B cell (primary cell): Measurements from ENCODE around the gene KRT12. TPM values are rescaled to one million over a fixed set of nuclear protein-coding genes. Genes with fewer than 3 reads are reported as not detected.

Experiments used
- ATAC-seq: fragments of 200-7000 bp; cut with Tn5 transposase; one replicate; pipeline ENCODE4 v1.10.0; 2021; ENCODE audit warnings: low read depth, mild to moderate bottlenecking, moderate number of reproducible peaks, moderate library complexity
- CTCF ChIA-PET: fragments of 350-600 bp; sonication (Branson Sonifier 250); formaldehyde crosslinking; loops from one replicate; lab custom pipeline; 2021; ENCODE audit warnings: antibody characterized with exemption, inconsistent platforms; lab: Charles Lee
- POLR2A ChIA-PET: fragments of 350-600 bp; sonication (Branson Sonifier 250); formaldehyde crosslinking; loops from one replicate; lab custom pipeline; 2021; ENCODE audit warnings: antibody characterized with exemption; lab: Charles Lee
- DNase-seq: peaks from one replicate; pipeline ENCODE4 v3.0.0; 2013
- H2AFZ ChIP-seq: 2 replicates; pipeline ENCODE4 v1.6.1; 2012; ENCODE audit warnings: mild to moderate bottlenecking, low read depth, low read length; ENCODE audit not compliant: insufficient read depth, poor library complexity, severe bottlenecking
- H3K27ac ChIP-seq, 2 donors: 1 replicate in 1 of 2; 2 replicates in 1 of 2; pipeline ENCODE4 v1.5.1; 2012 to 2013; ENCODE audit warnings: low read length in 2 of 2, mild to moderate bottlenecking in 2 of 2, moderate library complexity in 1 of 2
- H3K27me3 ChIP-seq, 4 experiments: fragments of 200-600 bp in 1 of 4; sonication (generic) in 1 of 4; replicated peaks in 1 of 4; 1 replicate in 2 of 4; 2 replicates in 2 of 4; pipeline versions ENCODE4 v1.6.1 to v1.7.0; 2013 to 2016; ENCODE audit warnings: low read length in 3 of 4, mild to moderate bottlenecking in 2 of 4, mixed read lengths in 1 of 4, moderate library complexity in 1 of 4; ENCODE audit not compliant: insufficient read depth in 4 of 4, control insufficient read depth in 3 of 4; ENCODE audit errors: control extremely low read depth in 1 of 4
- H3K36me3 ChIP-seq, 2 experiments: replicated peaks in 1 of 2; 1 replicate in 1 of 2; 2 replicates in 1 of 2; pipeline versions ENCODE4 v1.6.1 to v1.7.1; 2013; ENCODE audit warnings: low read length in 1 of 2; ENCODE audit not compliant: insufficient read depth in 2 of 2, control insufficient read depth in 1 of 2; ENCODE audit errors: control extremely low read depth in 1 of 2, extremely low read depth in 1 of 2
- H3K4me1 ChIP-seq, 2 donors: fragments of 200-600 bp in 1 of 2; sonication (generic) in 1 of 2; 1 replicate in 1 of 2; 2 replicates in 1 of 2; pipeline versions ENCODE4 v1.5.1 to v1.6.1; 2013 to 2017; ENCODE audit warnings: low read length in 2 of 2; ENCODE audit not compliant: control insufficient read depth in 2 of 2, insufficient read depth in 2 of 2
- H3K4me2 ChIP-seq: replicated peaks from 2 replicates; pipeline ENCODE3; 2012; ENCODE audit warnings: mild to moderate bottlenecking, low read depth, low read length; ENCODE audit not compliant: poor library complexity, severe bottlenecking
- H3K4me3 ChIP-seq, 5 experiments: fragments of 200-600 bp in 1 of 5; sonication (generic) in 1 of 5; 1 replicate in 3 of 5; 2 replicates in 2 of 5; pipeline versions ENCODE4 v1.5.1 to v1.7.0; 2011 to 2016; ENCODE audit warnings: low read length in 4 of 5, mild to moderate bottlenecking in 4 of 5, low read depth in 2 of 5, control low read depth in 1 of 5, moderate library complexity in 1 of 5; ENCODE audit not compliant: insufficient read depth in 1 of 5; ENCODE audit errors: control extremely low read depth in 1 of 5, extremely low read depth in 1 of 5
- H3K79me2 ChIP-seq: fragments of 200-600 bp; sonication (generic); one replicate; pipeline ENCODE4 v1.6.0; 2016; ENCODE audit warnings: low read length; ENCODE audit not compliant: control insufficient read depth, insufficient read depth
- H3K9ac ChIP-seq: fragments of 200-600 bp; sonication (generic); 2 replicates; pipeline ENCODE4 v1.6.1; 2017; ENCODE audit warnings: mild to moderate bottlenecking, low read length, moderate library complexity
- H3K9me3 ChIP-seq, 3 donors: one replicate each; pipeline versions ENCODE4 v1.6.1 to v1.7.1; 2013; ENCODE audit warnings: low read length in 2 of 3; ENCODE audit not compliant: control insufficient read depth in 2 of 3, insufficient read depth in 1 of 3; ENCODE audit errors: control extremely low read depth in 1 of 3
- H4K20me1 ChIP-seq: 2 replicates; pipeline ENCODE4 v1.6.0; 2012; ENCODE audit warnings: mild to moderate bottlenecking, low read length; ENCODE audit not compliant: insufficient read depth, control insufficient read depth, poor library complexity, severe bottlenecking
- H3K27ac Mint-ChIP-seq: one replicate; pipeline ENCODE4 v1.8.0; 2021; ENCODE audit warnings: mixed read lengths
- H3K27me3 Mint-ChIP-seq: one replicate; pipeline ENCODE4 v1.8.0; 2021; ENCODE audit warnings: mixed read lengths
- H3K4me1 Mint-ChIP-seq: one replicate; pipeline ENCODE4 v1.8.0; 2021; ENCODE audit warnings: mixed read lengths
- H3K4me3 Mint-ChIP-seq: one replicate; pipeline ENCODE4 v1.8.0; 2021; ENCODE audit warnings: mixed read lengths
- H3K9me3 Mint-ChIP-seq: one replicate; pipeline ENCODE4 v1.8.0; 2022; ENCODE audit warnings: mixed read lengths; ENCODE audit not compliant: insufficient read depth
- EZH2 ChIP-seq: IDR thresholded peaks from 2 replicates; pipeline ENCODE4 v1.6.1; 2012; ENCODE audit warnings: borderline replicate concordance, low read depth, mild to moderate bottlenecking, moderate library complexity, low read length; ENCODE audit not compliant: insufficient read depth, poor library complexity, severe bottlenecking
- WGBS: methylation state at CpG from one replicate; pipeline ENCODE4 v1.1.5; 2013; ENCODE audit warnings: missing lambda C conversion rate; ENCODE audit not compliant: insufficient coverage; 5-methylcytosine and 5-hydroxymethylcytosine counted together
- intact Hi-C: fragments of 100-400 bp; cut with micrococcal nuclease; formaldehyde crosslinking; loops from one replicate; pipeline ENCODE4 v1.10.0; 2022
- polyA plus RNA-seq: library from polyadenylated mRNA; depleted of rRNA; stranded (reverse); fragments of >200 nt; gene quantifications from 2 replicates; pipeline ENCODE4 v1.2.3, GENCODE V29; 2012
- total RNA-seq, 2 donors: library from RNA; stranded (reverse); fragments of 120-200 nt in 1 of 2; gene quantifications; 1 replicate in 1 of 2; 2 replicates in 1 of 2; pipeline versions ENCODE4 v1.2.3 to v1.2.4, GENCODE V29; 2013 to 2022
- TF ChIP-seq, protein P1 (sequence below): fragments of 200-600 bp; IDR thresholded peaks from one replicate; pipeline ENCODE4 v1.8.0; 2022; ENCODE audit warnings: antibody characterized with exemption, mild to moderate bottlenecking

The KRT12 gene
- total and polyA plus RNA-seq, 2 donors (not counting 1 experiment from before 2014, with no cell fraction given) = not detected

GRCh38 chr17:40905370-40905769, 38.3 kb upstream of the KRT12 start:
- WGBS = 89% methylated on average over 3 of the region's 5 CpGs
- Mint-ChIP-seq H3K4me1 (no peaks in the 10 kb centered on the region), H3K4me3 (no peak overlapping the region), H3K27ac (no peak overlapping the region), H3K9me3 (no peaks in the 10 kb centered on the region), H3K27me3 (peaks cover 54% of the 10 kb centered on the region)
- POLR2A ChIA-PET = no interaction called here
- ATAC-seq = no peak
- peaks cover 0 to 17% (median 5%) of the 10 kb centered on the region in 4 experiments for H3K27me3 ChIP-seq
- H3K4me3 ChIP-seq = no peak overlapping the region
- H3K9ac ChIP-seq = no peak overlapping the region
- H3K27ac ChIP-seq = no peak overlapping the region
- no peak overlapping the region for H3K4me2 ChIP-seq
- H2AFZ ChIP-seq = no peak overlapping the region
- no peaks in the 10 kb centered on the region for H3K9me3 ChIP-seq
- H4K20me1 ChIP-seq = no peaks in the 10 kb centered on the region
- no peak for DNase-seq
- intact Hi-C loops = no loop called here
- TF ChIP-seq, protein P1, sequence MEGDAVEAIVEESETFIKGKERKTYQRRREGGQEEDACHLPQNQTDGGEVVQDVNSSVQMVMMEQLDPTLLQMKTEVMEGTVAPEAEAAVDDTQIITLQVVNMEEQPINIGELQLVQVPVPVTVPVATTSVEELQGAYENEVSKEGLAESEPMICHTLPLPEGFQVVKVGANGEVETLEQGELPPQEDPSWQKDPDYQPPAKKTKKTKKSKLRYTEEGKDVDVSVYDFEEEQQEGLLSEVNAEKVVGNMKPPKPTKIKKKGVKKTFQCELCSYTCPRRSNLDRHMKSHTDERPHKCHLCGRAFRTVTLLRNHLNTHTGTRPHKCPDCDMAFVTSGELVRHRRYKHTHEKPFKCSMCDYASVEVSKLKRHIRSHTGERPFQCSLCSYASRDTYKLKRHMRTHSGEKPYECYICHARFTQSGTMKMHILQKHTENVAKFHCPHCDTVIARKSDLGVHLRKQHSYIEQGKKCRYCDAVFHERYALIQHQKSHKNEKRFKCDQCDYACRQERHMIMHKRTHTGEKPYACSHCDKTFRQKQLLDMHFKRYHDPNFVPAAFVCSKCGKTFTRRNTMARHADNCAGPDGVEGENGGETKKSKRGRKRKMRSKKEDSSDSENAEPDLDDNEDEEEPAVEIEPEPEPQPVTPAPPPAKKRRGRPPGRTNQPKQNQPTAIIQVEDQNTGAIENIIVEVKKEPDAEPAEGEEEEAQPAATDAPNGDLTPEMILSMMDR = no peak
- TF ChIP-seq EZH2 = no peak
- CTCF ChIA-PET = no interaction called here
- H3K36me3 ChIP-seq = no peaks in the 10 kb centered on the region
- H3K79me2 ChIP-seq = no peaks in the 10 kb centered on the region
- no peaks in the 10 kb centered on the region for H3K4me1 ChIP-seq

DNA sequence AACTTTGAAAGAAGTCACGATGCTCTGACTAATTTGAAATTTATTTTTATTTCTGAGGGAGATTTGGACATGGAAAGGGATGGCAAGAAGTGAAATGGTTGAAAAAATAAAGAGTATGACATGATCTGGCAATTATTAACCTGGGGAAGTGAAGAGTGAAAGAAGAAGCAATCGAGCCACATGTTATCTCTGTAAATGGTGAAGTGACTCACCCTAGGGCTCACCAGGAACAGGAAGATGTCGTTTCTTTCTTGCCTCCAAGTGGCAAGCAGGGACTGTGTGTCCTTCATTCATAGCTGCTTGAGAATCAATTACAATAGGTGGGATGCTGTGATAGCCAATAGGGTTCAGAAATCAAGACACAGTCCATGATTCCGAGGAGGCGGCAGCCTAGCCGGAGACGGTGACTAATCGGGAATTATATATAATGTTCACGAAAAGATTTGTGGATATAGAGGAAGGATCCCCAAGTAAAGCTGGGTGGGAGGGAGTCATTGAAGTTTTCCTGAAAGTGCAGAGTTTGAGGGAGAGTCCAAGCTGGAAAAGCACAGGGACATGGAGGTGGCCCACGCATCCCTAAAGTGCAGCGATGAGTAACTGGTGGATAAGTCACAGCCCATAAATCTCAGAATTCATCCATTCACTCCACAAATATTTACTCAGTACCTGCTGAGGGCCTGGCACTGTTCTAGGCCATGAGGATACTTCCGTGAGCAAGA, 36.3 kb upstream of the KRT12 start:
- no peaks in the 10 kb centered on the region for H3K79me2 ChIP-seq
- 84% methylated on average over 10 of the region's 12 CpGs for WGBS
- POLR2A ChIA-PET = no interaction called here

More for the DNA sequence above, 36.3 kb upstream of the KRT12 start:
- intact Hi-C loops = no loop called here
- peaks cover 44% of the 10 kb centered on the region for H3K27me3 Mint-ChIP-seq
- H3K4me3 ChIP-seq = no peak overlapping the region
- no peak overlapping the region for H3K9ac ChIP-seq
- no peak overlapping the region for H3K27ac Mint-ChIP-seq
- no peak overlapping the region for H3K4me3 Mint-ChIP-seq
- no peaks in the 10 kb centered on the region for H3K4me1 Mint-ChIP-seq
- DNase-seq = no peak
- CTCF ChIA-PET = no interaction called here
- H3K4me2 ChIP-seq = no peak overlapping the region
- H3K36me3 ChIP-seq = no peaks in the 10 kb centered on the region
- peaks cover 0 to 10% (median 5%) of the 10 kb centered on the region in 4 experiments for H3K27me3 ChIP-seq
- no peaks in the 10 kb centered on the region for H3K9me3 Mint-ChIP-seq
- H3K27ac ChIP-seq = no peak overlapping the region
- TF ChIP-seq, protein P1 = no peak
- ATAC-seq = no peak
- H4K20me1 ChIP-seq = no peaks in the 10 kb centered on the region
- H3K9me3 ChIP-seq = no peaks in the 10 kb centered on the region
- H3K4me1 ChIP-seq = no peaks in the 10 kb centered on the region
- no peak overlapping the region for H2AFZ ChIP-seq
